Trophoblast cell (in vitro differentiated cells and primary cell): ENCODE results near the gene GPSM1.

ENCODE experiments used
- DNase-seq, 2 donors: peaks; one replicate each; pipeline ENCODE4 v3.0.0-alpha.2; 2016
- H2AFZ ChIP-seq: 2 replicates; pipeline ENCODE4 v1.6.1; 2013; ENCODE audit warnings: low read length, moderate library complexity, mild to moderate bottlenecking; ENCODE audit not compliant: insufficient read depth, poor library complexity
- H2AK5ac ChIP-seq: 2 replicates; pipeline ENCODE4 v1.6.1; 2013; ENCODE audit warnings: mild to moderate bottlenecking, low read length
- H2BK120ac ChIP-seq: 2 replicates; pipeline ENCODE4 v1.6.1; 2013; ENCODE audit warnings: low read length, mild to moderate bottlenecking, moderate library complexity; ENCODE audit not compliant: insufficient read depth, poor library complexity
- H2BK12ac ChIP-seq: 2 replicates; pipeline ENCODE4 v1.6.1; 2013; ENCODE audit warnings: mild to moderate bottlenecking, low read length, moderate library complexity
- H2BK5ac ChIP-seq: 2 replicates; pipeline ENCODE4 v1.6.1; 2013; ENCODE audit warnings: low read length, low read depth, moderate library complexity, mild to moderate bottlenecking; ENCODE audit not compliant: poor library complexity
- H3K14ac ChIP-seq: 2 replicates; pipeline ENCODE4 v1.6.1; 2013; ENCODE audit warnings: mild to moderate bottlenecking, low read length
- H3K18ac ChIP-seq: 2 replicates; pipeline ENCODE4 v1.6.1; 2013; ENCODE audit warnings: mild to moderate bottlenecking, low read length
- H3K23ac ChIP-seq: 2 replicates; pipeline ENCODE4 v1.6.1; 2013; ENCODE audit warnings: low read length
- H3K27ac ChIP-seq: 2 replicates; pipeline ENCODE4 v1.5.1; 2013; ENCODE audit warnings: low read depth, mild to moderate bottlenecking, inconsistent platforms, low read length, moderate library complexity
- H3K27me3 ChIP-seq: 2 replicates; pipeline ENCODE4 v1.6.1; 2013; ENCODE audit warnings: inconsistent platforms, mild to moderate bottlenecking, low read length, moderate library complexity; ENCODE audit not compliant: insufficient read depth
- H3K36me3 ChIP-seq, 2 experiments: 1 replicate in 1 of 2; 2 replicates in 1 of 2; pipeline ENCODE4 v1.6.1; 2013; ENCODE audit warnings: low read length in 2 of 2, mild to moderate bottlenecking in 2 of 2, moderate library complexity in 1 of 2; ENCODE audit not compliant: insufficient read depth in 2 of 2, control insufficient read depth in 1 of 2
- H3K4ac ChIP-seq: 2 replicates; pipeline ENCODE4 v1.6.1; 2013; ENCODE audit warnings: low read depth, mild to moderate bottlenecking, low read length, moderate library complexity
- H3K4me1 ChIP-seq, 2 experiments: 1 replicate in 1 of 2; 2 replicates in 1 of 2; pipeline ENCODE4 v1.6.1; 2013; ENCODE audit warnings: low read length in 2 of 2, mild to moderate bottlenecking in 2 of 2, moderate library complexity in 1 of 2; ENCODE audit not compliant: insufficient read depth in 2 of 2, control insufficient read depth in 1 of 2
- H3K4me2 ChIP-seq: 2 replicates; pipeline ENCODE4 v1.6.1; 2013; ENCODE audit warnings: inconsistent platforms, mild to moderate bottlenecking, low read length, moderate library complexity
- H3K4me3 ChIP-seq: 2 replicates; pipeline ENCODE4 v1.5.1; 2013; ENCODE audit warnings: mild to moderate bottlenecking, low read depth, low read length, inconsistent platforms
- H3K79me1 ChIP-seq: one replicate; pipeline ENCODE4 v1.6.1; 2013; ENCODE audit warnings: low read length
- H3K79me2 ChIP-seq: 2 replicates; pipeline ENCODE4 v1.6.1; 2013; ENCODE audit warnings: low read length, mild to moderate bottlenecking; ENCODE audit not compliant: control insufficient read depth, insufficient read depth, poor library complexity
- H3K9ac ChIP-seq: 2 replicates; pipeline ENCODE4 v1.6.1; 2013; ENCODE audit warnings: mild to moderate bottlenecking, low read length
- H3K9me3 ChIP-seq: 2 replicates; pipeline ENCODE4 v1.6.1; 2013; ENCODE audit warnings: low read depth, mild to moderate bottlenecking, control low read depth, inconsistent platforms, low read length; ENCODE audit not compliant: insufficient read depth
- H4K12ac ChIP-seq: 2 replicates; pipeline ENCODE4 v1.6.1; 2013; ENCODE audit warnings: low read depth, mild to moderate bottlenecking, low read length, moderate library complexity
- H4K8ac ChIP-seq: 2 replicates; pipeline ENCODE4 v1.6.1; 2013; ENCODE audit warnings: low read depth, mild to moderate bottlenecking, low read length, moderate library complexity
- H4K91ac ChIP-seq: one replicate; pipeline ENCODE4 v1.6.1; 2013; ENCODE audit warnings: low read depth, mild to moderate bottlenecking, low read length, moderate library complexity
- WGBS: extraction: QIAGEN DNeasy Blood & Tissue Kit; methylation state at CpG from one replicate; pipeline ENCODE4 v1.1.7; 2013; ENCODE audit warnings: missing lambda C conversion rate; ENCODE audit not compliant: insufficient read length, insufficient coverage; ENCODE audit errors: extremely low coverage; 5-methylcytosine and 5-hydroxymethylcytosine counted together

Gene GPSM1

GRCh38 chr9:136314056-136314416, 13.3 kb upstream of the GPSM1 start:
- H3K9ac ChIP-seq = no peak overlapping the region
- no peaks in the 10 kb centered on the region for H3K79me1 ChIP-seq
- H3K27me3 ChIP-seq = no peaks in the 10 kb centered on the region
- no peaks in the 10 kb centered on the region for H3K36me3 ChIP-seq
- no peak overlapping the region for H4K12ac ChIP-seq
- no peak overlapping the region for H3K4ac ChIP-seq
- H4K8ac ChIP-seq = no peak overlapping the region
- no peak overlapping the region for H2BK5ac ChIP-seq
- H2AFZ ChIP-seq = no peak overlapping the region
- H3K4me1 ChIP-seq = no peaks in the 10 kb centered on the region
- peaks cover 17% of the 10 kb centered on the region for H3K9me3 ChIP-seq
- no peak overlapping the region for H3K27ac ChIP-seq
- no peak overlapping the region for H3K4me2 ChIP-seq
- H2BK120ac ChIP-seq = no peak overlapping the region
- no peak overlapping the region for H3K18ac ChIP-seq
- H3K79me2 ChIP-seq = no peaks in the 10 kb centered on the region
- H2AK5ac ChIP-seq = no peak overlapping the region
- no peak overlapping the region for H2BK12ac ChIP-seq
- no peak overlapping the region for H3K14ac ChIP-seq
- no peak for DNase-seq
- WGBS = no CpG with 5 or more reads among the region's 3 CpGs
- H3K23ac ChIP-seq = no peak overlapping the region
- no peak overlapping the region for H3K4me3 ChIP-seq
- H4K91ac ChIP-seq = no peak overlapping the region

DNA sequence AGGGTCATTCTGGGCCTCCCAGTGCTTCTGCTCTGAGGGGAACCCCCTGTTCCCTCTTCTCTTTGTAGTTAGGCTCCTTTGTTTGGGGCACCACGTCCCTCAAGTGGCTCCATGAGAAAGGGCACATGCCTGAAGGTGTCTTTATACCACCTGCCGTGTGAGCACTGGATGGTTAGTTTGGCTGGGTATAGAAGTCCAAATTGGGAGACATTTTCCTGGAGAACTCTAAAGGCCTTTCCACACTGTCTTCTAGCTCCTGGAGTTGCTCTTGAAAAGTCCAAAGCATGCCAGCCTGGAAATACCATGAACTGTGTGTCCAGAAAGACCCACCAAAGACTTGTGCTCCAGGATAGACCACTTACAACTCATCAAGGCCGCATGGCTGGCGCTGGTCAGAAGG, 12.4 kb upstream of the GPSM1 start:
- no peak overlapping the region for H4K12ac ChIP-seq
- H3K4me1 ChIP-seq = no peaks in the 10 kb centered on the region
- no peak overlapping the region for H3K23ac ChIP-seq
- no peak overlapping the region for H2AFZ ChIP-seq
- H3K79me2 ChIP-seq = no peaks in the 10 kb centered on the region
- no peak for DNase-seq
- H3K27ac ChIP-seq = no peak overlapping the region
- H3K14ac ChIP-seq = no peak overlapping the region
- H3K4ac ChIP-seq = no peak overlapping the region
- H2AK5ac ChIP-seq = no peak overlapping the region
- no peak overlapping the region for H3K9ac ChIP-seq
- peaks cover 15% of the 10 kb centered on the region for H3K9me3 ChIP-seq
- H2BK5ac ChIP-seq = no peak overlapping the region
- no peaks in the 10 kb centered on the region for H3K36me3 ChIP-seq
- H3K27me3 ChIP-seq = no peaks in the 10 kb centered on the region
- H2BK12ac ChIP-seq = no peak overlapping the region
- H4K91ac ChIP-seq = no peak overlapping the region
- no peak overlapping the region for H3K4me2 ChIP-seq
- H3K4me3 ChIP-seq = no peak overlapping the region
- H2BK120ac ChIP-seq = no peak overlapping the region
- no CpG with 5 or more reads among the region's 4 CpGs for WGBS
- no peak overlapping the region for H3K18ac ChIP-seq
- no peak overlapping the region for H4K8ac ChIP-seq
- no peaks in the 10 kb centered on the region for H3K79me1 ChIP-seq

DNA sequence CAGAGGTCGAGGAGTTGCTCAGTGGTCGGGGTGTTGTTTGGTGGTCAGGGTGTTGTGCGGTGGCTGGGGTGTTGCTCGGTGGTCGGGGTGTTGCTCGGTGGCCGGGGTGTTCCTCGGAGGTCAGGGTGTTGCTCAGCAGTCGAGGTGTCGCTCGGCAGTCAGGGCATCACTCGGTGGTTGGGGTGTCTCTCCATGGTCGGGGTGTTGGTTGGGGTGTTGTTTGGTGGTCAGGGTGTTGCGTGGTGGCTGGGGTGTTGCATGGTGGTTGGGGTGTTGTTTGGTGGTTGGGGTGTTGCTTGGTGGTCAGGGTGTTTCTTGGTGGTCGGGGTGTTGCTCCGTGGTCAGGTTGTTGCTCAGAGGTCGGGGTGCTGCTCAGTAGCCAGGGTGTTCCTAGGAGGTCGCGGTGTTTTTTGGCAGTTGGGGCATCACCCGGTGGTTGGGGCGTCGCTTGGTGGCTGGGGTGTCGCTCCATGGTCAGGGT, 11.0 kb upstream of the GPSM1 start:
- H3K27me3 ChIP-seq = no peaks in the 10 kb centered on the region
- H2BK5ac ChIP-seq = no peak overlapping the region
- no peaks in the 10 kb centered on the region for H3K4me1 ChIP-seq
- H3K27ac ChIP-seq = no peak overlapping the region
- DNase-seq = no peak
- H3K79me1 ChIP-seq = no peaks in the 10 kb centered on the region
- H3K79me2 ChIP-seq = no peaks in the 10 kb centered on the region
- H3K9me3 ChIP-seq = peaks cover 15% of the 10 kb centered on the region
- H4K8ac ChIP-seq = no peak overlapping the region
- H2AFZ ChIP-seq = no peak overlapping the region
- H2AK5ac ChIP-seq = no peak overlapping the region
- no peak overlapping the region for H2BK120ac ChIP-seq
- no peak overlapping the region for H3K4ac ChIP-seq
- no peaks in the 10 kb centered on the region for H3K36me3 ChIP-seq
- no peak overlapping the region for H2BK12ac ChIP-seq
- no peak overlapping the region for H3K18ac ChIP-seq
- no peak overlapping the region for H3K23ac ChIP-seq
- no CpG with 5 or more reads among the region's 23 CpGs for WGBS
- no peak overlapping the region for H3K4me2 ChIP-seq
- no peak overlapping the region for H4K12ac ChIP-seq
- H3K14ac ChIP-seq = no peak overlapping the region
- H3K4me3 ChIP-seq = no peak overlapping the region
- no peak overlapping the region for H4K91ac ChIP-seq
- H3K9ac ChIP-seq = no peak overlapping the region

- Histone ChIP-seq H3K79me1 (peaks cover 1% of the 10 kb centered on the region), H3K36me3 (no peaks in the 10 kb centered on the region), H2BK120ac (no peak overlapping the region), H3K27me3 (no peaks in the 10 kb centered on the region), H2BK12ac (no peak overlapping the region), H4K8ac (no peak overlapping the region), H2AFZ (no peak overlapping the region), H3K27ac (no peak overlapping the region), H3K4me2 (no peak overlapping the region), H2BK5ac (no peak overlapping the region), H3K4me3 (no peak overlapping the region), H2AK5ac (no peak overlapping the region), H3K4ac (no peak overlapping the region), H3K14ac (no peak overlapping the region), H3K23ac (no peak overlapping the region), H3K18ac (no peak overlapping the region), H3K9me3 (peaks cover 16% of the 10 kb centered on the region), H4K12ac (no peak overlapping the region), H3K9ac (no peak overlapping the region), H3K4me1 (no peaks in the 10 kb centered on the region), H4K91ac (no peak overlapping the region), H3K79me2 (no peaks in the 10 kb centered on the region)
- WGBS = no CpG with 5 or more reads among the region's 13 CpGs
- DNase-seq = no peak
Measured at GRCh38 chr9:136316896-136317676, 10.3 kb upstream of the GPSM1 start.
